IPS-NIHi7 (cell line): ENCODE measurements around the gene RPP30.
A peak's percentile ranks its signal among the peaks of the same experiment; 100 is the strongest.
"Not testable (repeated sequence)": the region's sequence is repeated elsewhere in the genome, so short reads cannot be mapped to it uniquely, and the experiment has no call there.

ENCODE experiments used
- DNase-seq: peaks from one replicate; pipeline ENCODE4 v3.0.0; 2012; ENCODE audit warnings: mixed read lengths; ENCODE audit errors: extremely low spot score

RPP30 gene

GRCh38 chr10:90871279-90871765 lies 452 bp upstream of the RPP30 start:
- DNase-seq: peak; percentile 86

GRCh38 chr10:90872648-90873020 lies 860 bp downstream of the RPP30 start:
- no peak for DNase-seq

- no peak for DNase-seq
Measured at GRCh38 chr10:90879062-90879461, 7.3 kb downstream of the RPP30 start.

DNA sequence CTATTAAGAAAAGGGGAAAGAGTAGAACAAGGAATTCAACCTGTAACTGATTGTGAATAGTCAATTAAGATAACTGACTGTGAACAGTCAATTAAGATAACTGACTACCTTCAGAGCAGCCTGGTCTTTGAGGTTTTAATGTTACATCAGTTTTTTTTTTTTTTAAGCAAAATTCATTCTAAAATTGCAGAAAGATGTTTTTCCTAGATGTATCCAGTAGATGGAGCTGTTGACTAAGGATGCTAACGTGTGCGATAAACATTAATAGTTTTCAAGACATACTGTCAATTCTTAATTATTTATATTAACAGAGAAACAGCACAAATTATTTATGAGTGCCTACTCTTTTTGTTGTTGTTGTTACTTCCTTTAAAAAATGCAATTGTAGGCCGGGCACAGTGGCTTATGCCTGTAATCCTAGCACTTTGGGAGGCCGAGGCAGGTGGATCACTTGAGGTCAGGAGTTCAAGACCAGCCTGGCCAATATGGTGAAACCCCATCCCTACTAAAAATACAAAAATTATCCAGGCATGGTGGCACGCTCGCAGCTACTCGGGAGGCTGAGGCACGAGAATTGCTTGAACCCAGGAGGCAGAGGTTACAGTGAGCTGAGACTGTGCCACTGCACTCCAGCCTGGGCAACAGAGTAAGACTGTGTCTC lies 8.4 kb downstream of the RPP30 start:
- not testable (repeated sequence) for DNase-seq

DNA sequence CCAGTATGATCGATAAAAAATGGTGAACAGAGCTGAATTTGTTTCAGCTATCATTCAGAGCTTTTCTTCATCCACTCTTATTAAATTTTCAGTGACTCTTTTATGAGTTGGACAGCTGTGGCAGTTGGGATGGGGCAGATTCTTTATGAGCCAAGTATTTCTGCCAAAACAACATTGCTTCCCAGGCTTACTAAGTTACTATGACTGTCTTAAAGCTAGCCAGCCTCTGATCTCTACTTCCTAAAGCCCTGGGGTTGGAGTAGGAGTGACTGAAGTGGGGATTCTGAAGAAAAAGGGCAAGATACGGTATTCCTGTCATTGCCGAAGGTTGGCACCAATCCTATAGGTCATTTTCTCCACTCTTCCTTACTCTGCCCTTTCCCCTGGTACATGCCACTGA lies 12.7 kb downstream of the RPP30 start:
- no peak for DNase-seq

DNA sequence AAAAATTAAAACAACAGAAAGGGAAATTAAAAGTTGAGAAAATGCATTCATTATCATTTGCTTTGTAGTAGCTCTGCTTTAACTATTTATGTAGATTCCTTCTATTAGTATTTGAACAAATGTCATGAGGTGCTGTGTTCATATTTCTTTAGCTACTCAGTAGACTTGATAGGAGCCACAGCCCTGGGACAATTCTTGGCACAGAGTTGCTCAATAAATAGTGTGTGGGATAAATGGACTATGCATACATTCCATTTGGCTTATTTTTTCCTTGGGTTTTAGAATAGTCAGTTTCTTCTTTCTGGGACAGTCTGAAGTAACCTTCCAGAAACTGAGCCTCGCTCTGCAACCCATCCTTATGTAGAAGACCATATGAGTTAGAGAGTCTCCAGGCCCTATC lies 13.4 kb downstream of the RPP30 start:
- no peak for DNase-seq

GRCh38 chr10:90887555-90887954 lies 15.8 kb downstream of the RPP30 start:
- no peak for DNase-seq

DNA sequence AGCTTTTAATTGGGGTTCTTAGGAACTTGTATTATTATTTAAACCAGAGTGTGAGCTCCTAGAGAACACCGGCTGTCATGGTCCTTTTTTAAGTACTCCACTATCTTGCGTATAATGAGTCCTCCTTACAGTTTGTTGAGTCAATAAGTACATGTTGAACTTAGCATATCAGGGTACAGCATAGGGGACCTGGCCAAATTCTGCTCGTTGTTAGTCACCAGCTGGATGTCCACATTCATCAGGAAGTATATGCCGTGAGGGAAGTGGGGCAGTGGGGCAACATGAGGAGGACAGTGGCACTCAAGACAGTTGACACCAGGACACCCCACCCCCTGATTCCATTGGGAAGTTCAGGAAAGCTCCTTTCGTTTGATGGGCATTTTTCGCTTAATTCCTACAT lies 16.6 kb downstream of the RPP30 start:
- no peak for DNase-seq

GRCh38 chr10:90889636-90890035 lies 17.9 kb downstream of the RPP30 start:
- no peak for DNase-seq

DNA sequence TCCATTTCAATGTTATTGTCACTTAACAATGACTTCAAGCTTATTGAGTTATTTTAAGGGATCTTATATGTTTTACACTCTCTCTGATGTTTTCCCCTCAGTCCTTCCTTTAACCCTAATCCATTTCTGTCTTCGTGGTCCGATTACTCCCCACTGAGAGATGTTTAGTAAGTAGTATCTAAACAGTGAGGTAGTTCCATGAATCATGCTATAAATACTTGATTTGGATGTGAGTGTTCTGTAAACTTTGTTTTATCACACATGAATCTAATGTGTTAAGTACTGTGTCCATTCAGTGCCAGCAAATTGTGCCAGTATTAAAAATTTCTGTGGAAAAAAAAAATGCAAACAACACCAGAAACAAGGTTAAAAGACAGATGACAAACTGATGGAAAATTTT lies 18.6 kb downstream of the RPP30 start:
- no peak for DNase-seq

DNA sequence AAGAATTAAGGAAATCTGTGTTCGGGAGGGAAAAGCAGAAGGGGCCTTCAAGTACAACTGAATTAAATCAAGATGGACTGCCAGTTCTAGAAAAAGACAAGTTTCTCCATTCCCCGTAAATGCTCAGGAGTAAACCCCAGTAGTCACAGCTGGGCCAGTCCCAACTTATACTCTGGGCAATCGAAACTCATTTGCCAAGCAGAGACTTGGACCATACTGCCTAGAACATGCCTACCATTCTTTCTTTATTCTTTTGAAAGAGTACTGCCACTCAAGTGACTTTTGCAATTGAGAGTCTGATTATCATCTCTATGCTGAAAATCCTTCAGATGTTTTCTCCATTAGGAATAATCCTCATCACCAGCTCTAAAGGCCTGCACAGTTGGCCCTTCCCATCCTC lies 21.4 kb downstream of the RPP30 start:
- no peak for DNase-seq

DNA sequence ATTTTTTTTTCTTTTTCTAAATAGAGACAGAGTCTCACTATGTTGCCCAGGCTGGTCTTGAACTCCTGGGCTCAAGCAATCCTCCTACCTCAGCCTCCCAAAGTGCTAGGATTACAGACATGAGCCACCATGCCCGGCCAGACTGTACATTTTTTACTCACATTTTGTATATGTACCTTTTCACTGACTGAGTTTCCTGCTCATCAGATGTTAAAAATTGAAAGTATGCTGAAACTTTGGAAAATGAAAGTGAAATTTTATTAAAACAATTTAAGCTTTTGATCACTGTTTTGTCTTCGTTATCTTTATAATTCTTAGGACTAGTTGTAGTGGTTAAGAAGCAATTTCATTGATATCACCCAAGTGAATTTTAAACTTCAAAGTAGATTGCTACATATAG lies 25.1 kb downstream of the RPP30 start:
- DNase-seq: not testable (repeated sequence)

DNA sequence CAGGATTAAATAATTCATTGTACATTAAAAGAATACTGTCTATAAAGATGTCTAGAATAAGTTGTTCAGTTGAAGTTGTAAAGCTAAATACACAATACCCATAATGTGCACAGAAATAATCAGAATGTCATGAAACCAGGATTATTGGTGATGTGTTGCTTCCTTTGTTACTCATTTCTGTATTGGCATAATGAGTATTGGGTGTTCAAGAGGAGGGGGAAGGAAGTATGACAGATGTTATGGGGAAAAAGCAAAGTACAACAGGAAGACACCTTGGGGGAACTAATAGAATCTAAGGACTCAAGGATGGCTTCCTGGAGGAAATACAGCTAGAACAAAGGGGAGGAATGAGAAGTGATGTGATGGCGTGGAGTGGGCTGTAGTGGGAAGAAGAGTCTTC lies 34.2 kb downstream of the RPP30 start:
- no peak for DNase-seq

- no peak for DNase-seq
Measured at GRCh38 chr10:90906596-90906995, 34.8 kb downstream of the RPP30 start.

- peak; percentile 66 for DNase-seq
Measured at GRCh38 chr10:90911133-90912051, 39.6 kb downstream of the RPP30 start.

- DNase-seq: no peak
Measured at GRCh38 chr10:90912174-90912573, 40.4 kb downstream of the RPP30 start.

DNA sequence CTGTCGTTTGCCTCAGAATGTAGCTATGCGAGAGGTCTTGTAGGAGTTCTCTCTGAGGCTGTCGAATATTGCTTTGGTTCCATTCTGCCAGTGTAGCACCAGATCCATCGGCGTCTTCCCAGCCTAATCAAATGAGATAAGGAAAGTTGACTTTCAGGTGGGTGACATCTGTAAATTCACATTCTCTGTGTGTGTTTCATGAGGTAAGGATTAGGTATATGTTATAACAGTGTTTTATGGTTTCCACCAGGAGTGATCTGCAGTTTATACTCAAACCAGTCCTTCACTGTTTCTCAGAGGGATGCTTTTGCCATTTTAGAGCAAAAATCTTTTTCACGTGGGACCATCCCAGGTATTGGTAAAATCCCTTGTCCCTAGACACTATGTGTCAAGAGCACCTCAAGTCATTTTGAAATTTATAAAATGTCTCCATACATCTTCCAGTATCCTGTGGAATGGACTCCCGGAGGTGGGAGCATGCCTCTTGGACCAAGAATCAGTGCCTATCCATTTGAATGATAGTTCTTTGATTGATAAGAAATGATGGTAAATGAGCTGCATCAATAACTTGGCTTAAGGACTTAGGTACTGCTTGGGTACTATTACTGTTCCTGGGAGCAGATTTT lies 41.2 kb downstream of the RPP30 start:
- no peak for DNase-seq

DNA sequence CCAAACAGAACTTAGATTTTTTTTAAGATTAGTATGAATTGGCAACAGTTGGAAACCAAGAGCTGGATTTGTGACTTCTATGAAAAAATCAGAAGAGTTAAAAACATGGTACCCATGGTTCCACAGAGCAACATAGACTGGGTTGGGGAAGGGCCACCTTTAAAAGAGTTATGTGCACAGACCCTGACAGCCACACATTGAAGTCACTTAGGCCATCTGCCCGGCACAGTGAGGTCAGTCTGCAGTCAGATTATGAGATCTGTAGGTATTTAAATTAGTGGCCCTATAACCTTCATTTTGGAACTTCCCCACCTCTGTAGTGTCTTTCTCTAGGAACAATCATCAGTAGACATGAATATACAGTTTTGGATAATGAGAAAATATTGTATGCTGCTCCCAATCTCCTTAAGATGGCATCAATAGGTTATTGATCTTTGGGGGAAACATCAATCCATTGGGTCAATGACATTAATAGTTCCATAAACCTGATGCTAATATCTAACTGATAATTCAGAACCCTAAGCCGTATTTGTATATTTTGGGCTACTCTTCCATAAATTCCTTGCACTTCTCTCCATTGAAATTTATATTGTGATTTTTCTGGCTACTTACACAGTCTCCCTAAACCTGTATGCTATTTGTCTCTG lies 42.1 kb downstream of the RPP30 start:
- DNase-seq: no peak

- no peak for DNase-seq
Measured at GRCh38 chr10:90914992-90915765, 43.4 kb downstream of the RPP30 start.

DNA sequence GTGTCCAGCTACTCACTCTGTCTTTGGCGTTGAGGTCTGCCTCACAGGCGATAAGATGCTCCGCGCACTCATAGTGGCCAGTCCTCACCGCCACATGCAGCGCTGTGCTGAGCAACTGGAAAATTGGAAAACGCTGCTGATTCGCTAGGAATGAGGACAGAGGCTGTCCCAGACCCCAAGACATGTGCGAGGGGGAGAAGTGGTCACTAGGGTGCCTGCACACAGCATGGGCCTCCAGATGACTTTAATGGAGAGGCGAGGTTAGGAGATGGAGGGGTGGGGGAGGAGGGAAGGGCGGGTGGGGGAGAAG lies 43.9 kb downstream of the RPP30 start:
- no peak for DNase-seq

- no peak for DNase-seq
Measured at GRCh38 chr10:90916392-90917237, 44.8 kb downstream of the RPP30 start.
